H9 (cell line): Measurements from ENCODE around the gene GRID2. TPM values are rescaled to one million over a fixed set of nuclear protein-coding genes. Genes with fewer than 3 reads are reported as not detected.
"Not testable (repeated sequence)": the region's sequence is repeated elsewhere in the genome, so short reads cannot be mapped to it uniquely, and the experiment has no call there.

Experiments
- DNase-seq: peaks from one replicate; pipeline ENCODE4 v3.0.0-alpha.2; 2017
- H2AFZ ChIP-seq: one replicate; pipeline ENCODE4 v1.6.1; 2013; ENCODE audit warnings: mild to moderate bottlenecking, low read length, control low read depth, moderate library complexity
- H2AK5ac ChIP-seq: 2 replicates; pipeline ENCODE4 v1.6.1; 2013; ENCODE audit warnings: low read length, control low read depth, mixed read lengths; ENCODE audit not compliant: insufficient read length
- H2BK120ac ChIP-seq: one replicate; pipeline ENCODE4 v1.6.1; 2013; ENCODE audit warnings: low read depth, mild to moderate bottlenecking, low read length, control low read depth, inconsistent platforms; ENCODE audit not compliant: poor library complexity, severe bottlenecking
- H2BK12ac ChIP-seq: 2 replicates; pipeline ENCODE4 v1.6.1; 2013; ENCODE audit warnings: low read length, control low read depth, mixed read lengths, low read depth; ENCODE audit not compliant: insufficient read length
- H2BK15ac ChIP-seq: 2 replicates; pipeline ENCODE4 v1.6.1; 2013; ENCODE audit warnings: low read depth, low read length, control low read depth
- H2BK20ac ChIP-seq: one replicate; pipeline ENCODE4 v1.6.1; 2013; ENCODE audit warnings: low read depth, mild to moderate bottlenecking, low read length, control low read depth, inconsistent platforms; ENCODE audit not compliant: poor library complexity, severe bottlenecking
- H2BK5ac ChIP-seq: 2 replicates; pipeline ENCODE4 v1.6.1; 2013; ENCODE audit warnings: low read length, control low read depth, mixed read lengths; ENCODE audit not compliant: insufficient read length
- H3K14ac ChIP-seq: 2 replicates; pipeline ENCODE4 v1.6.1; 2013; ENCODE audit warnings: low read length, control low read depth; ENCODE audit not compliant: insufficient read depth
- H3K18ac ChIP-seq: 2 replicates; pipeline ENCODE4 v1.6.1; 2013; ENCODE audit warnings: low read depth, mild to moderate bottlenecking, mixed read lengths, low read length, control low read depth; ENCODE audit not compliant: insufficient read length
- H3K23ac ChIP-seq: 2 replicates; pipeline ENCODE4 v1.6.1; 2013; ENCODE audit warnings: low read length, control low read depth, mixed read lengths, low read depth; ENCODE audit not compliant: insufficient read length
- H3K23me2 ChIP-seq: 2 replicates; pipeline ENCODE4 v1.6.1; 2013; ENCODE audit warnings: low read depth, mild to moderate bottlenecking, mixed read lengths, low read length, control low read depth; ENCODE audit not compliant: insufficient read length, poor library complexity, severe bottlenecking
- H3K27ac ChIP-seq: 2 replicates; pipeline ENCODE4 v1.5.1; 2013; ENCODE audit warnings: low read length, control low read depth, mixed read lengths, low read depth; ENCODE audit not compliant: insufficient read length
- H3K27me3 ChIP-seq: 2 replicates; pipeline ENCODE4 v1.6.1; 2013; ENCODE audit warnings: low read length, control low read depth, inconsistent platforms; ENCODE audit not compliant: insufficient read depth
- H3K4ac ChIP-seq: 2 replicates; pipeline ENCODE4 v1.6.1; 2013; ENCODE audit warnings: low read depth, mild to moderate bottlenecking, control low read depth, inconsistent platforms, low read length, moderate library complexity
- H3K4me1 ChIP-seq: 2 replicates; pipeline ENCODE4 v1.6.1; 2013; ENCODE audit warnings: low read length, control low read depth, inconsistent platforms; ENCODE audit not compliant: insufficient read depth
- H3K4me2 ChIP-seq: 2 replicates; pipeline ENCODE4 v1.6.1; 2013; ENCODE audit warnings: low read length, control low read depth, mixed read lengths; ENCODE audit not compliant: insufficient read length, insufficient read depth
- H3K56ac ChIP-seq: 2 replicates; pipeline ENCODE4 v1.6.1; 2013; ENCODE audit warnings: low read depth, mild to moderate bottlenecking, mixed read lengths, low read length, control low read depth; ENCODE audit not compliant: insufficient read length
- H3K79me1 ChIP-seq: 2 replicates; pipeline ENCODE4 v1.6.1; 2013; ENCODE audit warnings: low read depth, mild to moderate bottlenecking, moderate library complexity, low read length, control low read depth, inconsistent platforms; ENCODE audit not compliant: insufficient read depth, poor library complexity, severe bottlenecking
- H3K79me2 ChIP-seq: 2 replicates; pipeline ENCODE4 v1.6.1; 2013; ENCODE audit warnings: low read length, control low read depth, inconsistent platforms; ENCODE audit not compliant: insufficient read depth
- H3K9ac ChIP-seq: 2 replicates; pipeline ENCODE4 v1.6.1; 2013; ENCODE audit warnings: low read length, control low read depth, mixed read lengths; ENCODE audit not compliant: insufficient read length; ENCODE audit errors: extremely low read depth
- H3K9me3 ChIP-seq: one replicate; pipeline ENCODE4 v1.6.1; 2013; ENCODE audit warnings: low read depth, low read length, inconsistent platforms; ENCODE audit not compliant: control insufficient read depth
- H3T11ph ChIP-seq: one replicate; pipeline ENCODE4 v1.6.1; 2013; ENCODE audit warnings: mild to moderate bottlenecking, low read length, control low read depth, inconsistent platforms
- H4K20me1 ChIP-seq: one replicate; pipeline ENCODE4 v1.6.1; 2013; ENCODE audit not compliant: control insufficient read depth, insufficient read length, insufficient read depth
- H4K5ac ChIP-seq: 2 replicates; pipeline ENCODE4 v1.6.1; 2013; ENCODE audit warnings: low read depth, mild to moderate bottlenecking, mixed read lengths, low read length, control low read depth; ENCODE audit not compliant: insufficient read length
- H4K8ac ChIP-seq: replicated peaks from 2 replicates; pipeline ENCODE4 v1.6.1; 2013; ENCODE audit warnings: low read length, control low read depth, mixed read lengths, low read depth; ENCODE audit not compliant: insufficient read length
- H4K91ac ChIP-seq: 2 replicates; pipeline ENCODE4 v1.6.1; 2013; ENCODE audit warnings: low read depth, mild to moderate bottlenecking, moderate library complexity, mixed read lengths, low read length, control low read depth; ENCODE audit not compliant: insufficient read length
- H3K27ac Mint-ChIP-seq, 3 experiments: 2 replicates in 2 of 3; 3 replicates in 1 of 3; pipeline ENCODE4 v1.8.0; 2020 to 2021; ENCODE audit warnings: mixed read lengths in 3 of 3, mild to moderate bottlenecking in 1 of 3, moderate library complexity in 1 of 3
- H3K27me3 Mint-ChIP-seq: 2 replicates; pipeline ENCODE4 v1.8.0; 2021; ENCODE audit warnings: low read depth, mild to moderate bottlenecking, moderate library complexity, mixed read lengths
- H3K36me3 Mint-ChIP-seq, 3 experiments: 2 replicates in 2 of 3; 3 replicates in 1 of 3; pipeline ENCODE4 v1.8.0; 2020 to 2021; ENCODE audit warnings: low read depth in 3 of 3, mixed read lengths in 3 of 3; ENCODE audit not compliant: insufficient read depth in 1 of 3
- H3K4me1 Mint-ChIP-seq, 2 experiments: 2 replicates each; pipeline ENCODE4 v1.8.0; 2020; ENCODE audit warnings: mixed read lengths in 2 of 2
- H3K4me3 Mint-ChIP-seq, 2 experiments: 2 replicates in 1 of 2; 3 replicates in 1 of 2; pipeline ENCODE4 v1.8.0; 2020 to 2021; ENCODE audit warnings: mild to moderate bottlenecking in 2 of 2, mixed read lengths in 2 of 2, moderate library complexity in 1 of 2
- H3K9me3 Mint-ChIP-seq, 2 experiments: 2 replicates in 1 of 2; 3 replicates in 1 of 2; pipeline ENCODE4 v1.8.0; 2020; ENCODE audit warnings: mild to moderate bottlenecking in 2 of 2, mixed read lengths in 2 of 2, moderate library complexity in 1 of 2
- CTCF ChIP-seq: fragments of 200-600 bp; sonication (generic); conservative IDR thresholded peaks from 3 replicates; pipeline ENCODE4 v1.8.0; 2021; ENCODE audit warnings: antibody characterized with exemption, mild to moderate bottlenecking
- WGBS: extraction: QIAGEN DNeasy Blood & Tissue Kit; methylation state at CpG from one replicate; pipeline ENCODE4 v1.1.7; 2013; ENCODE audit warnings: missing lambda C conversion rate, low lambda C conversion rate, mixed read lengths; ENCODE audit not compliant: insufficient read length; ENCODE audit errors: extremely low coverage; 5-methylcytosine and 5-hydroxymethylcytosine counted together
- total RNA-seq: library from RNA; stranded (reverse); gene quantifications from 2 replicates; pipeline ENCODE4 v1.2.1, GENCODE V29; 2021

GRID2 gene
- total RNA-seq, 1 experiment from 2014 or later: 21.8 TPM

DNA sequence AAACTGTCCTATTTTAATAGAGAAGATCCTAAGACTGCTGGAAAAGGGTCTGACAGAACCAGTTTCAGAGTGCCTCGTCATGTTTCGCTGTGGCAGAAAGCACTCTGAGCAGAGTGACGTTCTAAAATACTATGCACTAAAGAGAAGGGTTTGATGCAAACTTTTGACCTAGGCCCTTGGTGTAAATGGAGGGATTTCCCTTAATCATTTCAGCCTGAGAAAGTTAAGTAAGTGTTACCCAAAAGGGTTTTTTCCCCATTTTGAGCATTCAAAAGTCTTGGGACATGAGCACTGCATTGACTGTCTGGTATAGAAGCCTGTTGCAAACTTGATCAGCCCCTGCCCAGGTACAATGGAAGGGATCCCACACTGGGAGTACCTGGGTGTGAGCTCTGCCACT is 1367.3 kb downstream of the GRID2 start:
- no peak for DNase-seq
- no peak overlapping the region for H3K27ac ChIP-seq
- no peak overlapping the region for H3K4ac ChIP-seq
- no peaks in the 10 kb centered on the region for H3K23me2 ChIP-seq
- no peak overlapping the region for H4K91ac ChIP-seq
- peaks cover 4% of the 10 kb centered on the region in 2 experiments; a peak in 4 of 5 replicates for H3K9me3 Mint-ChIP-seq
- no peak overlapping the region for H2BK12ac ChIP-seq
- no peaks in the 10 kb centered on the region for H4K20me1 ChIP-seq
- H3K23ac ChIP-seq: no peak overlapping the region
- no peak overlapping the region for H3T11ph ChIP-seq
- no peaks in the 10 kb centered on the region for H3K79me2 ChIP-seq
- no peaks in the 10 kb centered on the region for H3K9me3 ChIP-seq
- no peak overlapping the region for H3K4me3 Mint-ChIP-seq
- no peaks in the 10 kb centered on the region for H3K27me3 Mint-ChIP-seq
- no peak overlapping the region for H3K4me2 ChIP-seq
- H2BK20ac ChIP-seq: no peak overlapping the region
- no peak overlapping the region for H2BK15ac ChIP-seq
- H3K4me1 ChIP-seq: no peaks in the 10 kb centered on the region
- no peak overlapping the region for H3K18ac ChIP-seq
- no peak overlapping the region for H2AK5ac ChIP-seq
- H3K27me3 ChIP-seq: no peaks in the 10 kb centered on the region
- TF ChIP-seq CTCF: no peak
- no CpG with 5 or more reads among the region's 3 CpGs for WGBS
- peaks cover 0 to 5% (median 3%) of the 10 kb centered on the region in 3 experiments; a peak in 4 of 7 replicates for H3K36me3 Mint-ChIP-seq
- no peak overlapping the region for H3K14ac ChIP-seq
- no peak overlapping the region for H2BK120ac ChIP-seq
- no peak overlapping the region for H3K56ac ChIP-seq
- H3K4me1 Mint-ChIP-seq: no peaks in the 10 kb centered on the region
- no peaks in the 10 kb centered on the region for H3K79me1 ChIP-seq
- no peak overlapping the region for H4K5ac ChIP-seq
- H3K27ac Mint-ChIP-seq: no peak overlapping the region
- H3K9ac ChIP-seq: no peak overlapping the region
- H2AFZ ChIP-seq: no peak overlapping the region
- no peak overlapping the region for H4K8ac ChIP-seq
- H2BK5ac ChIP-seq: no peak overlapping the region

GRCh38 chr4:93676937-93677336 is 1373.2 kb downstream of the GRID2 start:
- not testable (repeated sequence) for H3K79me1 ChIP-seq, H2BK12ac ChIP-seq, H3K23me2 ChIP-seq, H3K4ac ChIP-seq, H3K18ac ChIP-seq, H2BK20ac ChIP-seq, H4K91ac ChIP-seq, H3K27me3 Mint-ChIP-seq, H2AK5ac ChIP-seq, H3K9me3 ChIP-seq, H3K4me1 Mint-ChIP-seq, H4K5ac ChIP-seq, DNase-seq, H2AFZ ChIP-seq, H3K23ac ChIP-seq, H3T11ph ChIP-seq, H3K27ac ChIP-seq, H2BK5ac ChIP-seq, H3K4me1 ChIP-seq, H4K8ac ChIP-seq, H3K27me3 ChIP-seq, H2BK120ac ChIP-seq, H3K79me2 ChIP-seq, H3K14ac ChIP-seq, H3K4me2 ChIP-seq, H2BK15ac ChIP-seq, H3K27ac Mint-ChIP-seq, H3K56ac ChIP-seq, H3K9ac ChIP-seq, H4K20me1 ChIP-seq, H3K4me3 Mint-ChIP-seq
- WGBS: no CpG with 5 or more reads among the region's 16 CpGs
- peaks cover 23 to 24% of the 10 kb centered on the region in 2 experiments for H3K9me3 Mint-ChIP-seq
- H3K36me3 Mint-ChIP-seq: peaks cover 9 to 25% (median 10%) of the 10 kb centered on the region in 3 experiments
